ENCODE data around the gene ACP2.

ACP2 gene, protein sequence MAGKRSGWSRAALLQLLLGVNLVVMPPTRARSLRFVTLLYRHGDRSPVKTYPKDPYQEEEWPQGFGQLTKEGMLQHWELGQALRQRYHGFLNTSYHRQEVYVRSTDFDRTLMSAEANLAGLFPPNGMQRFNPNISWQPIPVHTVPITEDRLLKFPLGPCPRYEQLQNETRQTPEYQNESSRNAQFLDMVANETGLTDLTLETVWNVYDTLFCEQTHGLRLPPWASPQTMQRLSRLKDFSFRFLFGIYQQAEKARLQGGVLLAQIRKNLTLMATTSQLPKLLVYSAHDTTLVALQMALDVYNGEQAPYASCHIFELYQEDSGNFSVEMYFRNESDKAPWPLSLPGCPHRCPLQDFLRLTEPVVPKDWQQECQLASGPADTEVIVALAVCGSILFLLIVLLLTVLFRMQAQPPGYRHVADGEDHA

DNA sequence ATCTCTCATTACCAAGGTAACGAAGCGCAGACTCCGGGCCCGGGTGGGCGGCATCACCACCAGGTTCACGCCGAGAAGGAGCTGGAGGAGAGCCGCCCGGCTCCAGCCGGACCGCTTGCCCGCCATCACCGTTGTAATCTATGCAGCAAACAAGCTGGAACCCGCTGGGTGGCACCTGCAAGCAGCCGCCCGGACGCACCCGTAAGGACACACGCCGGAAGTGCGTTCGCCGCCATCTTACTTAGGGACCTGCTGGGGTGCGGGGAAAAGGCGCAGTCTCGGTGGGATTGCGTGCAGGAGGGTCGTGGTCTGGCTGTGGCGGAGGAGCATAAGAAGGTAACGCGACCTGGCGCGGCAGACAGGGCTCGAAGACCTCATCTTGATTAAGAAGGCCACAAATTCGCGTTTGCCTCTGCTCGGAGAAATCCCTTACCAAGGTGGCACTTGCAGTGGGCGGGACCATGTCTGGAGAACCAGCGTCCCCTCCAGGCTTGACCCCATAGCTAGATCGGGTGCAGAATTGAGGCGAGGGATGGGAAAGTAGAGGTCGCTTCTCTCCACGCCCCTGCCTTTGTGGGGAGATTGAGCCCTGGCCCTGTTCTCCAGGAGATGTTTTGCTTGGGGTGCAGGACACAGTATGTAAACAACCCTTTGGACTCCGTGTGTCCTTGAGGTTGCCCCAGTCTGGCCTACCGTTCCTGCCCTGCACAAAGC lies at the start of gene ACP2:
ACP2 (minus strand) TSS at position 151 of the 714 bp plus-strand sequence; CDS start at position 126, 25 bp downstream.
- DNase-seq (ENCODE audit: low read depth), result peak; percentile 67

DNA sequence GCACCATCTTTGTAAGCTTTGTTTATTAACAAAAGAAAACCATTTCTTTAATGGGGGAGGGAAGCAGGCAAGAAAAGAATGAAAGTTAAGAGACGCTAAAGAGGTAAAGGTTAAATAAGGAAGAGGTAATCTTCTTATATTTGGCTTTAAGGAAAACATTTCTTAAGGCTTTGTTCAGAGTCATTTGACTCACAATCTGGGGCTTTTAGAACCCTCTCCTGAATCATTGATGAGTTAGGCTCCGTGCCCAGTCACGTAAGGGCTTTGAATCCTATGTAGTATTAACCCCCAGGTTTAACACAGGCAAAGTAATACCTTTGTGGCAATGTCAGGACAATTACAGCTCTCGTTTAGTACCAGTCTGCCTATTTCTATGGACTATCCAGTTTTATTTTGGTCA lies 47.4 kb upstream of the ACP2 start:
- DNase-seq (ENCODE audit: low read depth), result no peak

DNA sequence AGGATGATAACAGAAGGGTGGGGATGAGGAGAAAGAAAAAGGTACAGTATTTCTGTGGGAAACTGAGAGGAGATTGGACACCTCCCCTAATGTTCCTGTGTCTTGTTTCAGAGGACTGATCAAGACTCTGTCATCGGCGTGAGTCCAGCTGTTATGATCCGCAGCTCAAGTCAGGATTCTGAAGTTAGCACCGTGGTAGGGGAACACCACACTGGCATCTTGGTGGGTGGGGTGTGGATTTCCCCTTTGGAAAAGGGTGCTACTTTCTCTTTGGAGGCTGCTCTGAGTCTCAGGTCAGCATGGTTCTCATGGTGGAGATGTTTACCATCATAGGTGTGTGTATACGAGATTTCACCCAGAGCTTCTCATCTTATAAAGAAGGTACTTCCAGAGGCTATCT lies 46.8 kb upstream of the ACP2 start:
- DNase-seq (ENCODE audit: low read depth), result no peak

DNA sequence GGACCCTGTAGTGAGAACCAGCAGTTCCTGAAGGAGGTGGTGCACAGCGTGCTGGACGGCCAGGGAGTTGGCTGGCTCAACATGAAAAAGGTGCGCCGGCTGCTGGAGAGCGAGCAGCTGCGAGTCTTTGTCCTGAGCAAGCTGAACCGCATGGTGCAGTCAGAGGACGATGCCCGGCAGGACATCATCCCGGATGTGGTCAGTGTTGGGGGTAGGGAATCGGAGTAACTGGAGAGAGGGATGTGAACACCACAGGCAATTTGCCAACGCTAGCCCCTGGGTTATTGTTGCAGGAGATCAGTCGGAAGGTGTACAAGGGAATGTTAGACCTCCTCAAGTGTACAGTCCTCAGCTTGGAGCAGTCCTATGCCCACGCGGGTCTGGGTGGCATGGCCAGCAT lies 41.2 kb upstream of the ACP2 start:
- no peak for DNase-seq (ENCODE audit: low read depth)

DNA sequence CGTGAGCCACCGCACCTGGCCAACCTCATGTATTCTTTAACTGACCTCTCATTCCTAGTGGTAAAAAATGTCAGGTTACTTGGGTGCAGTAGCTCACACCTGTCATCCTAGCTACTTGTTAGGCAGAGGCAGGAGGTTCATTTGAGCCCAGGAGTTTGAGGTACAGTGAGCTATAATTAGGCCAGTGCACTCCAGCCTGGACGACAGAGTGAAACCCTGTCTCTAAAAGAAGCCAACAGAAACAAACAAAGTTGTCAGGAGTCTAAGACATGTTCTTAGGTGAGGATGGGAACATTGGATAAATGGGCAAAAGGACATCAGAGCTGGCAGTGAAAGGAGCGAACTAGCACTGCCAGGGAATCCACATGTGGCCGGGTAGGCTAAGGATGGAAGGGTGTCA lies 39.5 kb upstream of the ACP2 start:
- no peak for DNase-seq (ENCODE audit: low read depth)

DNA sequence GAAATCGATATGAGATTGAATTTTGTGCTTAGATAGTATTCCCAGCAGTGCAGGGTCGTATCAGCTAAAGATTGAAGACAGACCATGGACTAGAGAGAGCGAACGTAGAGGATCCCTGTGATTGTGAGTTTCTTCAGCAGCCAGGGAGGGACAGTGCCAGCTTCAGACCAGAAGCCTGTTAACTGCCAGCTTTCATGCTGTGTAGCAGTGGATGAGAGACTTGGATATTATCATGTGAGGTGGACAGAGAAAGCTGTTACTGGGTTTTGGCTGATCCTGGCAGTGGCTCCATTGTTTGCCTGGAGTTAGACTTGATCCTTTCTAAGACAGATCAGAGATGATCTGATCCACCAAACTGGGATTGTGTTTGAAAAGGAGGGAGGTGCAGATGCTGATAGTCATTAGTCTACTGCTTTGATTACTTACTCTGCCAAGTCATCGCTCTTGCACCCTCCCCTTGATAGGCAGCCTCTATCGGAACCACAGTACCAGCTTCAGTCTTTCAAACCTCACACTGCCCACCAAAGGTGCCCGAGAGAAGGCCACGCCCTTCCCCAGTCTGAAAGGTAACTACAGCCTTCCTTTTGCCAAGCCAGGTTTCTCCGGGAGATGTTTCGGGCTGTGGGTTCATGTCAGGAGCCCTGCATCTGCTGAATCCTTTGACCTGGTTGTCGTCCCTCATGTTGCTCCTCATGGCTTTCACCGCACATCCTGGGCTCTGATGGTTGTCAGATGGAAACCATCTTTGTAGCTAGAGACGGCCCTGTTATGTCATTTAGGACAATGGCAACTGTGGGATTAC lies 37.6 kb upstream of the ACP2 start:
- DNase-seq (ENCODE audit: low read depth), result no peak

DNA sequence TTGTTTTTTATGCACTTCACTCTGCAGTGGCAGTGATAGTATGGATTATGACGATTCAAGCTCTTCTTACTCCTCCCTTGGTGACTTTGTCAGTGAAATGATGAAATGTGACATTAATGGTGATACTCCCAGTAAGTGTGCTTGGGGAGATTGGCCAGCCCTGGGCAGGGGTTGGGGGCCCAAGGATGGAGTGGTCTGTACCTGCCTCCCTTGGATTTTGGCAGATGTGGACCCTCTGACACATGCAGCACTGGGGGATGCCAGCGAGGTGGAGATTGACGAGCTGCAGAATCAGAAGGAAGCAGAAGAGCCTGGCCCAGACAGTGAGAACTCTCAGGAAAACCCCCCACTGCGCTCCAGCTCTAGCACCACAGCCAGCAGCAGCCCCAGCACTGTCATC lies 35.5 kb upstream of the ACP2 start:
- no peak for DNase-seq (ENCODE audit: low read depth)

DNA sequence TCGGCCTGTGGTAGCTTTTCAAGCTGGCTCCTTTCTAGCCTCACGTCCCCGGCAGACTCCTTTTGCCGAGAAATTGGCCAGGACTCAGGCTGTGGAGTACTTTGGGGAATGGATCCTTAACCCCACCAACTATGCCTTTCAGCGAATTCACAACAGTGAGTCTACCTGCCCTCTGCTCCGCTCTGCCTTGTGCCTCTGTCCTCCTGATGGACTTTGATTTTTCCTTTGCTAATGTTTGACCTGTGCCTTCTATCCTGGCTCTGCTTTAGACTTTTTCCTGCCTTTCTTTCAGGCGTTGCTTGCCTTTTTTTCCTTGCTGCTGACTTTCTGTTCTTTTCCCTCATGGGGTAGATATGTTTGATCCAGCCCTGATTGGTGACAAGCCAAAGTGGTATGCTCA lies 33.8 kb upstream of the ACP2 start:
- no peak for DNase-seq (ENCODE audit: low read depth)

DNA sequence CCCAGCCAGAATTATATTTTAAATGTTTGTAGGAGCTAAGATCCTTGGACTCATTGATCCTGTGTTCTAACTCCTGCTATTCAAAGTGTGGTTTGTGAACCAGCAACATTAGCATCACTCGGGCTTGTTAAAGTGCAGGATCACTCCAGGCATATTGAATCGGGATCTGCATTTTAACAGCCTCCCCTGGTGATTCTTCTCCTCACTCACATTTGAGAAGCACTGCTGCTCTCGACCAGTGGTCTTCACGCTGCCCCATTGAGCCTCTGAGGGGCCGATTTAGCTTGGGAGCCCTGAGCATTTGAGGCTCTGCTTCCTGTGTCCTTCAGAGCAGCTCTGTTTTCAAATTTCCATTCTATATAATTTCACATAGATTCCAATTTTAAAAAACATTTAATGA lies 32.2 kb upstream of the ACP2 start:
- DNase-seq (ENCODE audit: low read depth), result no peak

DNA sequence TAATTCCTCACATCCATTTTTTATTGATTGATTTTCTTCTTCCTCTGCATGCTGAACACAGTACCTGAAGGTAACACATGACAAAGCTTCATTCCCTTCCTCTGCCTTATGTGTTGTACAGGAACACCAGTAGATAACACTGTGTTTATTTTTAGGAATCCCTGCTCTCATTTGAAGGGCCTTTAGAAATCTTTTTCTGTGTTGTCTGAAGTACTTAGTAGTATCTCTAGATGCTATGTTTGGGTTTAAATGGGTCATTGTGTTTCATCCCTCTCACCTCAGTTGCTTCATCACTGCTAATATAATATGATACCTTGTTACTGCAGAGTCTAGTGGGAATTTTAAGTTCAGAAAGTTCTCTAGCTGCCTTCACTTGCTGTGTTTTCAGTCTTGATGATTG lies 31.5 kb upstream of the ACP2 start:
- no peak for DNase-seq (ENCODE audit: low read depth)

DNA sequence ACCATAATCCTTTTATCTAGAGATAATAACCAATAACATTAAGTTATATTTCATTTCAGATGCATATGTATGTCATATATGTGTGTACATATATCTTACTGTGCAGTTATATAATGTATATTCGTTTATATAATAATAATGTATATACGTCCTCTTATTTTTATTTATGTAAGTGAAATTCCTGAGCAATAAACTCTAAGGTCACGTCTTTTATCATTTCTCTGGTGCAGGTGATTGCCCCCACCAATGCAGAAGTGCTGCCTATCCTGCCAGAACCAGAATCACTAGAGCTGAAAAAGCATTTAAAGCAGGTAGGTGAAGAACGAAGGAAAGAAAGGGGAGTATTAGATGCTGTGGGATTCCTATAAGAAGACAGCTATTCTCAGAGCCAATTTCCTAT lies 30.2 kb upstream of the ACP2 start:
- DNase-seq (ENCODE audit: low read depth), result no peak

DNA sequence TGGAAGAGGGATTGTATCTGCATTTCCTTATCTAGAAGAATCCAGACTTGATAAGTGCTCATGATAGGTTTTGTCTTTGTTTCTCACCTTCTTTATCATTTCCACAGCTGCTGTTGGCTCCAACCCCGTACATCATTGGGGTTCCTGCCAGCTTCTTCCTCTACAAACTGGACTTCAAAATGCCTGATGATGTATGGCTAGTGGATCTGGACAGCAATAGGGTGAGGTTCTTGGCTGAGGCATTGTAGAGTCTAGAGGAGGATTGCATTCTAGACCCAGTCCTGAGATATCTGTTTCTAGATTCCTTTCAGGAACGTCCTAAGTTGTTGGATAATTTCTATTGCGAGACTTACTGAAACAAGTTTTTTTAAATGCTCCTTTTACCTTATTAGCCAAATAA lies 29.4 kb upstream of the ACP2 start:
- DNase-seq (ENCODE audit: low read depth), result no peak

DNA sequence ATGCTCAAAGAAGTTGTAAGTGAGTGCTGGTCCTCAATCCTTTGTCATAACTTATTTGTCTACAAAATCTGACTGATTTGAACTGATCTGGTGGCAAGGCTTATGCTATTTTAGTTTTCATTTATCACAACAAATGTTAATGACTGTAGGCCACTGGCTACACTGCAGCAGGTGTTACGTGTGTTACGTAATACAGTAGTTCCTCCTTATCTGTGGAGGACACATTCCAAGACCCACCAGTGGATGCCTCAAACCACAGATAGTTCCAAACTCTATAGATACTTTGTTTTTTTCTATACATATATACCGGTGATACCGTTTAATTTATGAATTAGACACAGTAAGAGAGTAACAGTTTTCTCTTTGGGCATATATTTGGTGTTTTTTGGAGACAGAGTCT lies 28.3 kb upstream of the ACP2 start:
- DNase-seq (ENCODE audit: low read depth), result no peak

DNA sequence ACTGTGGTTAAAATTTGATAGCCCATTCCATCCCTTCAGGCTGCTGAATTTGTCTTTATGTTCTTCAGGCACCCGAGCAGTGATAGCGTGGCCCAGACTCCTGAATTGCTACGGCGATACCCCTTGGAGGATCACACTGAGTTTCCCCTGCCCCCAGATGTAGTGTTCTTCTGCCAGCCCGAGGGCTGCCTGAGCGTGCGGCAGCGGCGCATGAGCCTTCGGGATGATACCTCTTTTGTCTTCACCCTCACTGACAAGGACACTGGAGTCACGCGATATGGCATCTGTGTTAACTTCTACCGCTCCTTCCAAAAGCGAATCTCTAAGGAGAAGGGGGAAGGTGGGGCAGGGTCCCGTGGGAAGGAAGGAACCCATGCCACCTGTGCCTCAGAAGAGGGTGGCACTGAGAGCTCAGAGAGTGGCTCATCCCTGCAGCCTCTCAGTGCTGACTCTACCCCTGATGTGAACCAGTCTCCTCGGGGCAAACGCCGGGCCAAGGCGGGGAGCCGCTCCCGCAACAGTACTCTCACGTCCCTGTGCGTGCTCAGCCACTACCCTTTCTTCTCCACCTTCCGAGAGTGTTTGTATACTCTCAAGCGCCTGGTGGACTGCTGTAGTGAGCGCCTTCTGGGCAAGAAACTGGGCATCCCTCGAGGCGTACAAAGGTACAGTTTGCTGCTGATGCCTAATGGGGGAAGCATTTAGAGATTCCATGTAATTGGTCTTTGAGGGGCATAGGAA lies 26.1 kb upstream of the ACP2 start:
- no peak for DNase-seq (ENCODE audit: low read depth)

DNA sequence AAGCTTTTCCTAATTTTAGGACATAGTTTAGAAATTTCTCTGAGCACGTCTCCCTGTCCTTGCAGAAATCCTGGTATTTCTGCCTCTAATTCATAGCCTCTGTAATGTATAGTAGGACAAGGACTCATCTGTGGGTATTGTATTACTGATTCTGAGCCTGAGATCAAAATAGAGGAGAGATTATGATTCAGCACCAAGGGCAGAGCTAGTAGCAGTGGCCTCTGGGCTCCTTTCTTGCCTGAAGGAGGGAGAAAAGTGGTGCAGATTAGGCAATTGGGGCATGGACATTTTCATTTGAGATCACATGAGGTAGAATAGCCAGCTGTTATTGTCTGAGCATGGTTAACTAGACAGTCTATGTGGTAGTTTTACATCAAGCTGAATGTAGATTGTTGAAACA lies 24.1 kb upstream of the ACP2 start:
- DNase-seq (ENCODE audit: low read depth), result no peak

DNA sequence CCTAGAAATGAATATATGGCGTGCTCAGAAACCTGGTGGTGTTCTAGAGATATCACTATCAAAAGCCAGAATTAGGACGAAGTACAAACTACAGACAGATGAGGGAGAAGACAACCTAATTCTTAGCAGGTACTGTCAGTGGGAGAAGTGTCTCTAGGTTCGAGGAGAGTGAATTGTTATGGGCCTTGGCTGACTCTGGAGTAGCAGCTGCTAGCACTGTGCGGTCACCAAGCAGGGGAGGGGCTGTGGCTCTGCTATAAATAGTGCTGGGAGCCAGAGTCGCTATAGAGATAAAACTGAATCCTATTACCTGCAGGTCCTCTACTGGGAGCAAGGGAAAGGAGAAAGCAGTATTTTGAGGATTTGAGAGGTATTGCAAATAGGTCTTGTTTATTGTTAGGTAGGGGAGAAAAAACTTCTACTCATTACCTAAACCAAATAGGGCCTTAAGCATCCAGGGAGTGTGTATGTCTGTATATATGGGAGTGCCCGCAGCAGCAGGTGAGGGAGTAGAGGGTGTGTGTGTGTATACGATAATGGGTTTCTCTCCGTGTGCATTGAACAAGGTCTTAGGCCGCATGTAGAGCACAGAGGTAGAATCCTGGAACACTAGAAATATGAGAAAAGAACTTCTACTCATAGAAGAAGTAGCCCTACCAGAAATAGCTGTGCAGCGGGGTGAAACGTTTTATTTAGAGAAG lies 23.5 kb upstream of the ACP2 start:
- no peak for DNase-seq (ENCODE audit: low read depth)

DNA sequence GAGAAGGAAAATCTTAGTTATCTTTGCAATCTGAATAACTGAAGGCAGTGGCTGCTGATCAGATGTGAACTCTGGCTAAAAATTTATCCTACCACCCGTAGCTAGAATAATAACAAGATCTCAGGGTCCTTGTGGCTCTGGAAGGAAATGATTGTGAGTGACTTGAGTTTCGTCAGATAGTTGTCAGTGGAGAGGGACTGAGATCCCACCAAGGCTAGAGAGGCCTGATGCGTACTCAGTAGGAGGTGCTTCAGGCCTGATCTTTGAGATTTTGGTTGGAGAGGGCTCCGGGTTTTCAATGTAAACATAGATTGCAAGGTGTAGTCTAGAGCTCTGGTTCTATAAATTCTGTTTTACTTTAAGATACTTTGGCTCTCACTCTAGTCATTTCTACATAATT lies 22.7 kb upstream of the ACP2 start:
- no peak for DNase-seq (ENCODE audit: low read depth)

DNA sequence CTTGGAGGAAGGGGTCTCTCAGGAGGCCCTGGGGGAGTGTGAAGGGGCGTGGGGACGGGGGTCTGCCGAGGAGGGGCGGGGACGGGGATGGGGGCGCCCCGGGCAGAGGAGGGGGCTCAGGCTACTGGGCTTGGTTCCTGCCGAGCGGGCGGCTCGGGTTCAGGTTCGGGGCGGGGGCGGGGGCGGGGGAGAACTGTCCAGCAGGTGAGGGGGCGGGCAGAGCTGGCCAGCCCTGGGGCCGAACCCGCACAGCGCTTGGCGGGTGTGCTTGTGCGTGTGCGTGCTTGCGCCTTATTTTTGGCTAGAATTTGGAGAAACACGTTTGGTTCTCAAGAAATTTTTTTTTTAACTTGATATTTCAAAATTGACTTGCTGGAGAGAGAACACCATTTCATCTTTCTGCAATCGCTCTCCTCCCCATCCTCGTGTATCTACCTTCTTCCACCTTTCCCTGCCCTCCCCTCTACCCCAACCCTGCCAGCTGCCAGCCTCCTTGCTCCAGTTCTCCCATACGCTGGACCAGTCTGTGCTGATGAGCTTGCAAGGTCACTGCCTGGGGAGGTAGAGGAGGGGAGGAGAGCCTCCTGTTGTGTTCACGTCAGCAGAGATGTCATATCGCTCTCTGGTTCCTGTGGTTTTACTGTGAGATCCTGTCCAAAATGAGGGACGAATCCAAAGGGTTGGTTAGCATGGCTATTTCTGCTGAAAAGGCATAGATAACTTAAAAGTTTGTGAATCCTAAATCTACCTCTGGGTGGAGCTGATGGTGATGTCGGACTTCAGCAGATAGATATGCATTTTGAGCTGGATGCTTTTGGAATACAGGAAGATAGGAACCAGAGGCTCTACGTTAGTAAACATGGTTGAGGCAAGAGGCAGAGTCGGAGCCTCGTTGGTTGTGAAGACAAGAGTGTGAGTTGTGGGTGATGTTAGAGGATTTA lies 22.0 kb upstream of the ACP2 start:
- no peak for DNase-seq (ENCODE audit: low read depth)

DNA sequence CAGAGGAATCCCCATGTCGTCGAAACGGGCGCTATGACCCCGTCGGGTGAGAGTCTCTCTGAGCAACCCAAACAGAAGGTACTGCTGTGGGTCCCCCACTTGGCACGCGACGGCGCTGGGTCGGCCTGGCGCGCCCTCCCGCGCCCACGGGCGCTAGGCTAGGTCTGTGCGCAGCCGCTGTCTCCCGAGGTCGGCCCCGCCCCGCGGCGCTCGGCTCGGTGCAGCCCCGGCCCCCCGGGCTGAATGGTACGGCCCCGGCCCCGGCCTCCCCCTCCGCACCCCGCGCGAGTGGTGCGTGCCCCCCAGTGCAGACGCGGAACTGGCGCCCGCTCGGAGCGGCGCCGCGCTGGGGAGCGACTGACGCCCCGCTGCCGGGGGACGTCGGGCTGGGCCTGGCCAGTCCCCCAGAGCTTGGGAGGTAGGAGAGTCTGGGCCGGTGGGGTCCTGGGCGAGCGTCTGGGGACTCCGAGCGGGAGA lies 21.3 kb upstream of the ACP2 start, which contains the start of gene MADD:
MADD (plus strand) TSS at position 305 of the 477 bp plus-strand sequence.
- DNase-seq (ENCODE audit: low read depth), result peak; percentile 76

Measured in CMK (cell line).